ENCODE results near the gene NDUFS4.

NDUFS4 gene

GRCh38 chr5:53671447-53671846, 111.0 kb downstream of the NDUFS4 start:
- H3K27me3 ChIP-seq (ENCODE audit: insufficient read depth, low read length, poor library complexity), result no peaks in the 10 kb centered on the region
- no peak overlapping the region for H3K9ac ChIP-seq (ENCODE audit: low read depth, low read length)
- H3K36me3 ChIP-seq (ENCODE audit: insufficient read depth, low read length), result no peaks in the 10 kb centered on the region
- no peaks in the 10 kb centered on the region for H3K4me1 ChIP-seq (ENCODE audit: insufficient read depth, low read length)
- no peak overlapping the region for H3K27ac ChIP-seq (ENCODE audit: low read length)
- no peaks in the 10 kb centered on the region for H4K20me1 ChIP-seq (ENCODE audit: insufficient read depth, low read length)
- TF ChIP-seq, protein P1, sequence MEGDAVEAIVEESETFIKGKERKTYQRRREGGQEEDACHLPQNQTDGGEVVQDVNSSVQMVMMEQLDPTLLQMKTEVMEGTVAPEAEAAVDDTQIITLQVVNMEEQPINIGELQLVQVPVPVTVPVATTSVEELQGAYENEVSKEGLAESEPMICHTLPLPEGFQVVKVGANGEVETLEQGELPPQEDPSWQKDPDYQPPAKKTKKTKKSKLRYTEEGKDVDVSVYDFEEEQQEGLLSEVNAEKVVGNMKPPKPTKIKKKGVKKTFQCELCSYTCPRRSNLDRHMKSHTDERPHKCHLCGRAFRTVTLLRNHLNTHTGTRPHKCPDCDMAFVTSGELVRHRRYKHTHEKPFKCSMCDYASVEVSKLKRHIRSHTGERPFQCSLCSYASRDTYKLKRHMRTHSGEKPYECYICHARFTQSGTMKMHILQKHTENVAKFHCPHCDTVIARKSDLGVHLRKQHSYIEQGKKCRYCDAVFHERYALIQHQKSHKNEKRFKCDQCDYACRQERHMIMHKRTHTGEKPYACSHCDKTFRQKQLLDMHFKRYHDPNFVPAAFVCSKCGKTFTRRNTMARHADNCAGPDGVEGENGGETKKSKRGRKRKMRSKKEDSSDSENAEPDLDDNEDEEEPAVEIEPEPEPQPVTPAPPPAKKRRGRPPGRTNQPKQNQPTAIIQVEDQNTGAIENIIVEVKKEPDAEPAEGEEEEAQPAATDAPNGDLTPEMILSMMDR (IDR thresholded peaks at IDR 0.05; ENCODE audit: borderline replicate concordance, extremely low read depth, low read length, poor library complexity, severe bottlenecking), result no peak
- no peak for TF ChIP-seq EZH2 (IDR thresholded peaks at IDR 0.05; ENCODE audit: borderline replicate concordance, low read depth, low read length, severe bottlenecking)
- DNase-seq (no peak), ATAC-seq (ENCODE audit: insufficient read depth, low read depth) (no peak)
- H2AFZ ChIP-seq (ENCODE audit: low read depth, low read length), result no peak overlapping the region
- H3K4me2 ChIP-seq (ENCODE audit: insufficient read depth, low read length), result no peak overlapping the region
- H3K79me2 ChIP-seq (ENCODE audit: insufficient read depth, low read length), result no peaks in the 10 kb centered on the region
- H3K4me3 ChIP-seq (ENCODE audit: low read depth in 1 of 2, low read length in 2 of 2), result no peak overlapping the region
- H3K9me3 ChIP-seq (ENCODE audit: insufficient read depth, low read length, severe bottlenecking), result no peaks in the 10 kb centered on the region

DNA sequence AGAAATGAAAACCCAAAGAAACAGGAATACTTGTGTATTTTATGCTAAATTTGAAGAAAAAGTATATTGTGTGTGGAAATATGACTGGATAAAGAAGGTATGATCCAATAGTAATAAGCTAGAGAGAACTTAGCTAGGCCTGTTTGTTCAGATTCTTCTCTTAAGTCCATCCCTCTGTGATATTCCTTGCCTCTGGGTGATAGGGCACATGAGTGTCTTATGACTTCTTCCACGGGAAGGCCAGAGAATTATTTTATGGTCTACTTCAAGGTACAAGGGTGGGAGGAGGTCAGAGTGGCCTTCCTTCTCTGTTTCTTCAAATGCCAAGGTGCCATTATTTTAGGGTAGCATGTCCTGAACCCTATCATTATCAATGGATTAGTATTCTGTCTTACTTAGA, 113.7 kb downstream of the NDUFS4 start:
- no peak for DNase-seq
- no peak for ATAC-seq (ENCODE audit: insufficient read depth, low read depth)
- Histone ChIP-seq H3K4me3 (ENCODE audit: low read depth in 1 of 2, low read length in 2 of 2) (no peak overlapping the region), H3K27ac (ENCODE audit: low read length) (no peak overlapping the region), H4K20me1 (ENCODE audit: insufficient read depth, low read length) (no peaks in the 10 kb centered on the region), H3K4me1 (ENCODE audit: insufficient read depth, low read length) (no peaks in the 10 kb centered on the region), H2AFZ (ENCODE audit: low read depth, low read length) (no peak overlapping the region), H3K9me3 (ENCODE audit: insufficient read depth, low read length, severe bottlenecking) (no peaks in the 10 kb centered on the region), H3K79me2 (ENCODE audit: insufficient read depth, low read length) (no peaks in the 10 kb centered on the region), H3K9ac (ENCODE audit: low read depth, low read length) (no peak overlapping the region), H3K27me3 (ENCODE audit: insufficient read depth, low read length, poor library complexity) (no peaks in the 10 kb centered on the region), H3K36me3 (ENCODE audit: insufficient read depth, low read length) (no peaks in the 10 kb centered on the region), H3K4me2 (ENCODE audit: insufficient read depth, low read length) (no peak overlapping the region)
- TF ChIP-seq, protein P1 (IDR thresholded peaks at IDR 0.05; ENCODE audit: borderline replicate concordance, extremely low read depth, low read length, poor library complexity, severe bottlenecking), result no peak
- no peak for TF ChIP-seq EZH2 (IDR thresholded peaks at IDR 0.05; ENCODE audit: borderline replicate concordance, low read depth, low read length, severe bottlenecking)

- TF ChIP-seq, protein P1 (IDR thresholded peaks at IDR 0.05; ENCODE audit: borderline replicate concordance, extremely low read depth, low read length, poor library complexity, severe bottlenecking), result no peak
- no peak for TF ChIP-seq EZH2 (IDR thresholded peaks at IDR 0.05; ENCODE audit: borderline replicate concordance, low read depth, low read length, severe bottlenecking)
- Histone ChIP-seq H3K4me1 (ENCODE audit: insufficient read depth, low read length) (no peaks in the 10 kb centered on the region), H3K4me2 (ENCODE audit: insufficient read depth, low read length) (no peak overlapping the region), H3K27me3 (ENCODE audit: insufficient read depth, low read length, poor library complexity) (no peaks in the 10 kb centered on the region), H3K36me3 (ENCODE audit: insufficient read depth, low read length) (no peaks in the 10 kb centered on the region), H3K79me2 (ENCODE audit: insufficient read depth, low read length) (no peaks in the 10 kb centered on the region), H3K4me3 (ENCODE audit: low read depth in 1 of 2, low read length in 2 of 2) (no peak overlapping the region), H2AFZ (ENCODE audit: low read depth, low read length) (no peak overlapping the region), H3K27ac (ENCODE audit: low read length) (no peak overlapping the region), H3K9ac (ENCODE audit: low read depth, low read length) (no peak overlapping the region), H3K9me3 (ENCODE audit: insufficient read depth, low read length, severe bottlenecking) (no peaks in the 10 kb centered on the region), H4K20me1 (ENCODE audit: insufficient read depth, low read length) (no peaks in the 10 kb centered on the region)
- no peak for DNase-seq
- no peak for ATAC-seq (ENCODE audit: insufficient read depth, low read depth)
Measured at GRCh38 chr5:53677632-53678031, 117.2 kb downstream of the NDUFS4 start.

Data from DND-41 (cell line).